NCI-H2029 treated with DMSO at 0.1 percent for 48 hours (cell line): ENCODE results near the gene HOXB6.

Experiments used
- DNase-seq: peaks from one replicate; lab custom pipeline; 2025; lab: John Stamatoyannopoulos, UW

The HOXB6 gene

GRCh38 chr17:48579471-48579759, 25.4 kb downstream of the HOXB6 start:
- no peak for DNase-seq

- peak; percentile 44 for DNase-seq
Observed at GRCh38 chr17:48578616-48579470, 25.9 kb downstream of the HOXB6 start.

GRCh38 chr17:48577946-48578615, 26.7 kb downstream of the HOXB6 start, which contains the start of gene HOXB4:
TSS of gene HOXB4 (minus strand) at chr17:48578350. CDS start at chr17:48578319, 31 bp downstream.
- DNase-seq = peak; percentile 71

DNA sequence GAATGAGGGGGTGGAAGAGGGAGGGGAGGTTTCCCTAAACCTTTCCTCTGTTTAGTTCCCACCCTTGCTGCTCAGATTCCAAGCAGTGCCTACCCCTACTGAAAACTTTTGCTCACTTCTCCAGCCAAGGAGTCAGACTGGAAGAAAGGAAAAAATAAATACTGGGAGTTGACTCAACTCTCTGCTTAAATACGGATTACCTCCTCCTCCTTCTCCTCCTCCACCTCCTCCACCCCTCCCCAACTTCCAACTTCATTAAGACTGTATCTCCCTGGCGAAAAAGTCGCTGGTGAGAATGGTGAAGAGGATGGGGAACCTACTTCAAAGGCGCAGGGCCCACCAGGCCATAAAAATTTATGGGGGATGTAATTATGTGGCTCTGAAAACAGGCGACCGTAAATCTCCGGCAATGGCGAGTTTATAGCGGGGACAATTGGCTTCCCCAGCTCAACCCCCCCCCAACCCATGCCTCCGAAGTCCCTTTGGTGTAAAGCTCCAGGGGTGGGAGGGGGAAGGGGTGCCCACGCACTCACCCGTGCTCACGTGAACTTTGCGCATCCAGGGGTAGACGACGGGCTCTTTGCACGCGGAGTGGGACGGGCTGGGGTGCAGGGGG, 27.3 kb downstream of the HOXB6 start:
- no peak for DNase-seq

DNA sequence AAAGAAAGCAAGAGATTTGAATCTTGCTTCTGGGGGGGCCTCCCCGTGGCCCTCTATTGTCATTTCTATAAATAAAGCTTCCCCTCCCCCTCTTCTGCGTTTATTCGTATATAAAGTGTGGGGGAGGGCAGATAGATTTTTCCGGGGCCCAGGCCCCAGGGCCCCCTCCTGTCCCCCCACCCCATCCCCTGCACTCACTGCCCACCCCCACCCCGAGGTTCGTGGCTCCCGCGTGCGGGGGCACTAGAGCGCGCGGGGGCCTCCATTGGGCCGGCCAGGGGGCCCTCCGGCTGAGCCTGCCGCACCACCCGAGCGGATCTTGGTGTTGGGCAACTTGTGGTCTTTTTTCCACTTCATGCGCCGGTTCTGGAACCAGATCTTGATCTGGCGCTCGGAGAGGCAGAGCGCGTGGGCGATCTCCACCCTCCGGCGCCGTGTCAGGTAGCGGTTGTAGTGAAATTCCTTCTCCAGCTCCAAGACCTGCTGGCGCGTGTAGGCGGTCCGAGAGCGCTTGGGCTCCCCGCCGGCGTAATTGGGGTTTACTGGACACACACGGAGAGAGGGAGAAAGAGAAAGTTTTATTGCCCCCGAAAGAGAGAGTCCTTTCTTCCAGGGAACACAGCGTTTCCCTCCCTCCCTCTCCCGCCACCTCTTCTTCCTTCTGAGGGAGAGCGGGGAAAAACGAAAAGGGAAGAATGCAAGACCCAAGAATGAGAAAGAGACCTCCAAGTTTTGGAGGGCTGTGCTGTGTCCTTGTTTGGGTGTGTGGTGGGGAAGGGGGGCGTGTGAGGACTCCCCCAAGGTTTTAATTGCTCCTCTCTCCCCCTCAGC, 28.1 kb downstream of the HOXB6 start:
- no peak for DNase-seq

DNA sequence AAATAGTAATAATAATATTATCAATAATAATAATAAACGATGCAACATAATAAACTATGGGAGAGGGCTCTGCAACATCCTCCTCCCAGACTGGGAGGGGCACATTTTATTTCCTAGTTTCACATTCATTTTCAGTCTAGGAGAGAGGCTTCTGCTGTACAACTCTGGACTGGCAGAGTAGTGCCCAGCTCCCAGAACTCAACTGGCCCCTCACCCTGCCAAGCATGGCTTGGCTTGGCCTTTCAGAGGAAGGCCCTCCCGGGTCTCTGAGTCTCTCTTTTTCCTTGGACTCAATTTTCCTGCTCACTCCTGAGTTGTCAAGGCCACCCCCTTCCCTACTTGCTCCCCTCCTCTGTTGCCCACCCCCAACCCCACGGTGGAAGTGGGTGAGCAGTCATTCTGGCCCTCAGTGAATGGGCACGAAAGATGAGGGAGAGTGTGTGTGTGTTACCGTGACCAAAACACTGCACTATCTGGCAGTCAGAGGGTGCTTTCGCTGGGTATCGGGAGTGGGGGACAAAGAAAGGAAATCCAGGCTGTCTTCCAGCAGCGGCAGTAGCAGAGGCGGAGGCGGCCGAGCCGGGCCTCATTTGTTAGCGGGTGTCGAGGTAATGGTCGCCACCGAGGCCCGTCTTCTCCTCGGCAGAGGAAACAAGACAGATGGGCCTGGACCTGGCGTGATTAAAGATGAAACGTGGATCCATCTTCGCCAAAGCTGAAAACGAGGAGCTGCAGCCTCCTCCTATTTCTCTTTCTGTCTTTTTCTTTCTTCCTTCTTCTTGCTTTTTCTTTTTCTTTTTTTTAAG, 28.9 kb downstream of the HOXB6 start:
- no peak for DNase-seq

- DNase-seq = peak; percentile 94
Observed at GRCh38 chr17:48575066-48575582, 29.7 kb downstream of the HOXB6 start.

DNA sequence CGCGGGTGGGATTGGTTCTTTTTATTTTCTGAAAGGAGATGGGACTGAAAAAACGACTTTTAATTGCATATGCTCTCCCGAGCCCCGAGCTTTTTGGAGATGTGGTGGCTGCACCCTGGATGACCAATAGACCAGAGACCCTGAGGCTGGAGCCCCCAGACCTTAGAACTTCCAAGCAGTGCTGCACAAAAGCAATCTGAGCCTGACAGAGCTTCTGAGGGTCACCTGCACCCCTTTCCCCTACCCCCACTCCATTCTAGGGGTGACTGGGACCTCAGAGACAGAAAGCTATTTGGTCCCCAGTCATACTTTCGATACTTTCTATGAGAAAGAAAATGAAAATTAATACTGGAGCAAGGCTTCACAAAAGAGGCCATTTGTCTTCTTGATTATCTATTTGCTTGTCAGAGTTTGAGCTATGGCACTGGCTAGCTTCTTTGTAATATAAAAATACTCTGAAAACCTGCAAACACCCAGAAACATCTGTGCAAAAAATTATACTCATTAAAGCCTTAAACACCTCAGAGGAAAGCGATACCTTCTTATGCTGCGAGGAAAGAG, 30.2 kb downstream of the HOXB6 start:
- DNase-seq = no peak

- DNase-seq = no peak
Observed at GRCh38 chr17:48571826-48572417, 32.9 kb downstream of the HOXB6 start.

GRCh38 chr17:48571024-48571818, 33.6 kb downstream of the HOXB6 start:
- DNase-seq = peak; percentile 54

GRCh38 chr17:48570325-48571023, 34.3 kb downstream of the HOXB6 start:
- no peak for DNase-seq

DNA sequence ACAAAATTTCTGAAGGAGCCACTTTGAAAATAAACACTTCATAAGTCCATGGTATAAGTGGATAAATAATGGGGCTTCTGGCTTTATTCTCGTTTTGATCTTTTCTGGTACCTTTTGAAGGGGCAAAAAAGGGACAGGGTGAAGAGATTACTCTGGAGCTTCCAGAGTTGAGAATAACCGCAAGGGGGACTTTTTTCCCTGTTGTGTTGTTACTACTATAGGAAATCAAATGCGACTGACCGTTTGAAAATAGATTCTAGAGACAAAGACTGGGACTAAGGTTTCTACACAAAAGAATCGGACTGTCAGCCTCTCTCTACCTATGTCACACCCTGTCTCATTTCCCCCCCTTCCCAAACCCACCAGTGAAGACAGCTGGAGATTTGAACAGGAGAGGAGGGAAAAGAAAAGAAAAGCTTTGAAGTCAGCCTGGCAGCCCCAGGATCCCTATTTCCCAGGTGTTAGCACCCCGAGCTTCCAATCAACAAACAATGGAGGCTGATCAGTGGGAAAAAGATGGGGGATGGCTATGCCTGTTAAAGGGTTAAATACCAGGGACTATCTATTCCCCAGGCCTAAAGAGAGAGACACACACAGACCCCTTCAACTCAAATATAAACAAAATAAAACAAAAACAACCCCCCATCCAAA, 35.0 kb downstream of the HOXB6 start:
- DNase-seq = peak; percentile 40

- DNase-seq = no peak
Observed at GRCh38 chr17:48569240-48569582, 35.6 kb downstream of the HOXB6 start.

DNA sequence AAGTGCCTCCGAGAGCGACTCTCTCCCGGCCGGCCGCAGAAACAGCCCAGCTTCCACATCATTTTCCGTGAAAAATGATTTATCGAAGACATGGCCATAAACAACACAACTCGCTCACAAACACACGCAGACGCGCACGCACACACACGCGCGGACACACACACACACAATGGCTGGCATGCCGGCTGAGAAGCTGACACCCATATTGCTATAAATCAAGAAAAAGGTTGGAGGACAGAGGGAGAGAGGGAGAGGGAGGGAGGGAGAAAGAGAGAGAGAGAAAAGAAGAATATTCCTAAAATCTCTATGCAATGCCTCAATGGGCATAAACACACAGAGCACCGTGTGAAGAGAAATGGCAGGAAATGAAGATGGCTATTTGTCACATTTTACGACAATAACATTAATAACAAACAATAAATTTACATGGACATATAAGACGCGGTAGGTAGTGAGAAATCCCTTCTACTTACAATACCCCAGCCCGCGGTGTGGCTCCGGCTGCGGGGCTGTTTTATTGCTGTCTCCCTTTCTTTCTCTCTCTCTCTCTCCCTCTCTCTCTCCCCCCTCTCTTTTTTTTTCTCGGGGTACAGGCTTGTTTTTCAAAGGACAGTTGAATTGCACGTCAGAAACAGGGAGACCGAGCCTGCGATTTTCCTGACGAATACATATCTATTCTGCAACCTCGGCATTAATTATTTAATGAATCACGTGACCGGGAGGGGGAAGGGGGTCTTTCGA, 36.1 kb downstream of the HOXB6 start:
- DNase-seq = no peak

GRCh38 chr17:48567646-48568354, 37.0 kb downstream of the HOXB6 start:
- DNase-seq = no peak

DNA sequence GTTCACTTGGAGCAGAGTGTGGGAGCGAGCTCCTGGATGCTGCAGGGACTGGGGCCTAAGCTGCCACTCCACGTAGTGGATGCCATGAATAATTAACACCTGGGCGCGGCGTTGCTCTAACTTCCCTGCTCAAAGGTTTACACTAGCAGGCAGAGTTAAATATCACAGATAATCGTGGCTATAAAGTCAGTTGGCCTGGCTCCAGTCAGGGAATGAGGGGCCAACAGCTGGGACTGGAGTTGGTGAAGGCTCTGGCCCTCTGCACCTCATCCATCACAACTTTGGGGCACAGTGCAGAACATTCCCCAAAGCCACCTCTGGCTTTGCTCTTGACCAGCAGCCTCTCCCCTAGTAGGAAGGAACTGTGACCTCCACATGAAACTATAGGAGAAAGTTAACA, 37.6 kb downstream of the HOXB6 start:
- DNase-seq = no peak

- no peak for DNase-seq
Observed at GRCh38 chr17:48566717-48567116, 38.1 kb downstream of the HOXB6 start.
